Fibroblast of lung (primary cell): Measurements from ENCODE around the gene MYO5B. TPM values are rescaled to one million over a fixed set of nuclear protein-coding genes. Genes with fewer than 3 reads are reported as not detected.
A peak's percentile ranks its signal among the peaks of the same experiment; 100 is the strongest.
"Not testable (repeated sequence)": the region's sequence is repeated elsewhere in the genome, so short reads cannot be mapped to it uniquely, and the experiment has no call there.

Experiments
- DNase-seq, 2 donors: peaks; one replicate each; pipeline versions ENCODE4 v3.0.0 to v3.0.0-alpha.2; 2010; ENCODE audit warnings: low read depth in 2 of 2
- H2AFZ ChIP-seq: 2 replicates; pipeline ENCODE4 v1.5.1; 2012; ENCODE audit warnings: low read length, control low read depth, inconsistent platforms
- H3K27ac ChIP-seq: 2 replicates; pipeline ENCODE4 v1.5.1; 2011; ENCODE audit warnings: low read length, control low read depth; ENCODE audit not compliant: insufficient read depth
- H3K27me3 ChIP-seq: 2 replicates; pipeline ENCODE4 v1.5.1; 2011; ENCODE audit warnings: mild to moderate bottlenecking, low read length; ENCODE audit not compliant: control insufficient read depth, insufficient read depth
- H3K36me3 ChIP-seq: 2 replicates; pipeline ENCODE4 v1.5.1; 2011; ENCODE audit warnings: low read length; ENCODE audit not compliant: control insufficient read depth, insufficient read depth
- H3K4me1 ChIP-seq: 2 replicates; pipeline ENCODE4 v1.5.1; 2011; ENCODE audit warnings: low read length; ENCODE audit not compliant: control insufficient read depth, insufficient read depth; ENCODE audit errors: extremely low read depth
- H3K4me2 ChIP-seq: 2 replicates; pipeline ENCODE4 v1.5.1; 2011; ENCODE audit warnings: low read length, control low read depth; ENCODE audit not compliant: insufficient read depth; ENCODE audit errors: extremely low read depth
- H3K4me3 ChIP-seq, 4 experiments: fragments of 200-600 bp in 1 of 4; sonication (generic) in 1 of 4; replicated peaks in 1 of 4; 2 replicates each; pipeline ENCODE4 v1.5.1; 2011 to 2016; ENCODE audit warnings: low read length in 4 of 4, low read depth in 3 of 4, mild to moderate bottlenecking in 3 of 4, control low read depth in 2 of 4, inconsistent platforms in 1 of 4, mixed read lengths in 1 of 4; ENCODE audit not compliant: insufficient read depth in 1 of 4; ENCODE audit errors: control extremely low read depth in 1 of 4
- H3K79me2 ChIP-seq: 2 replicates; pipeline ENCODE4 v1.5.1; 2012; ENCODE audit warnings: mild to moderate bottlenecking, low read length, inconsistent platforms; ENCODE audit not compliant: control insufficient read depth, insufficient read depth
- H3K9ac ChIP-seq: 2 replicates; pipeline ENCODE4 v1.5.1; 2011; ENCODE audit warnings: mild to moderate bottlenecking, low read length, control low read depth; ENCODE audit not compliant: insufficient read depth
- H3K9me3 ChIP-seq: 2 replicates; pipeline ENCODE4 v1.5.1; 2012; ENCODE audit warnings: low read depth, low read length; ENCODE audit not compliant: control insufficient read depth, insufficient read depth
- H4K20me1 ChIP-seq: 2 replicates; pipeline ENCODE4 v1.5.1; 2011; ENCODE audit warnings: low read length; ENCODE audit not compliant: control insufficient read depth, insufficient read depth; ENCODE audit errors: extremely low read depth
- CTCF ChIP-seq, 2 donors: IDR thresholded peaks in 1 of 2; conservative IDR thresholded peaks in 1 of 2; 1 replicate in 1 of 2; 2 replicates in 1 of 2; pipeline ENCODE4 v1.5.1; 2011 to 2012; ENCODE audit warnings: low read length in 2 of 2, control low read depth in 1 of 2, inconsistent platforms in 1 of 2, low read depth in 1 of 2, mild to moderate bottlenecking in 1 of 2
- EZH2 ChIP-seq: IDR thresholded peaks from 2 replicates; pipeline ENCODE4 v1.5.1; 2012; ENCODE audit warnings: low read length, control low read depth, mild to moderate bottlenecking; ENCODE audit errors: missing control alignments
- polyA plus RNA-seq, 2 donors: library from polyadenylated mRNA; depleted of rRNA in 1 of 2; stranded (reverse) in 1 of 2; unstranded in 1 of 2; fragments of >200 nt; gene quantifications; 2 replicates each; pipeline ENCODE4 v1.2.1, GENCODE V29; 2011 to 2012; ENCODE audit warnings: missing spikeins in 1 of 2
- total RNA-seq: library from RNA; depleted of rRNA; stranded (reverse); fragments of >200 nt; gene quantifications from 2 replicates; pipeline ENCODE4 v1.2.1, GENCODE V29; 2014

MYO5B gene
- total and polyA plus RNA-seq, 2 donors (not counting 1 experiment from before 2014, with no cell fraction given), result under 0.01 to 0.06 TPM

GRCh38 chr18:49812286-49813068 is 382.5 kb downstream of the MYO5B start:
- no peaks in the 10 kb centered on the region for H3K27me3 ChIP-seq
- H3K4me1 ChIP-seq, result peaks cover 2% of the 10 kb centered on the region
- H3K9me3 ChIP-seq, result no peaks in the 10 kb centered on the region
- H3K4me3 ChIP-seq, result peak overlapping the region; percentile 77 to 98 (median 86)
- peak overlapping the region; percentile 91 for H2AFZ ChIP-seq
- peak overlapping the region; percentile 77 for H3K9ac ChIP-seq
- H4K20me1 ChIP-seq, result no peaks in the 10 kb centered on the region
- DNase-seq, result peak in 1 of 2 donors; percentile 29
- H3K27ac ChIP-seq, result peak overlapping the region; percentile 91
- H3K79me2 ChIP-seq, result no peaks in the 10 kb centered on the region
- H3K4me2 ChIP-seq, result peak overlapping the region; percentile 86
- TF ChIP-seq CTCF (conservative IDR thresholded peaks at IDR 0.05 in 1 of 2, IDR thresholded peaks at IDR 0.05 in 1 of 2; ENCODE audit: low read depth in 1 of 2, low read length in 2 of 2) (no peak), EZH2 (no peak)
- H3K36me3 ChIP-seq, result no peaks in the 10 kb centered on the region

- Histone ChIP-seq H3K9ac (no peak overlapping the region), H3K9me3 (no peaks in the 10 kb centered on the region), H2AFZ (no peak overlapping the region), H3K4me2 (no peak overlapping the region), H3K4me3 (no peak overlapping the region), H3K79me2 (no peaks in the 10 kb centered on the region), H3K27ac (no peak overlapping the region), H4K20me1 (no peaks in the 10 kb centered on the region), H3K36me3 (no peaks in the 10 kb centered on the region), H3K4me1 (peaks cover 2% of the 10 kb centered on the region), H3K27me3 (no peaks in the 10 kb centered on the region)
- no peak for TF ChIP-seq EZH2
- no peak for TF ChIP-seq CTCF (conservative IDR thresholded peaks at IDR 0.05 in 1 of 2, IDR thresholded peaks at IDR 0.05 in 1 of 2; ENCODE audit: low read depth in 1 of 2, low read length in 2 of 2)
- DNase-seq, result no peak
These were observed 383.6 kb downstream of the MYO5B start for GRCh38 chr18:49811151-49811938.

GRCh38 chr18:49808553-49809191 is 386.3 kb downstream of the MYO5B start:
- not testable (repeated sequence) for H3K27ac ChIP-seq, H3K4me2 ChIP-seq, H3K36me3 ChIP-seq, H3K9ac ChIP-seq, H2AFZ ChIP-seq, DNase-seq, H3K9me3 ChIP-seq, H3K79me2 ChIP-seq, H3K4me1 ChIP-seq, H3K4me3 ChIP-seq, H4K20me1 ChIP-seq, H3K27me3 ChIP-seq
